HG03196 (cell line): ENCODE measurements around the gene COMMD3.
"Not testable (repeated sequence)": the region's sequence is repeated elsewhere in the genome, so short reads cannot be mapped to it uniquely, and the experiment has no call there.

Source experiments
- ATAC-seq: cut with Tn5 transposase; IDR thresholded peaks from one replicate; pipeline ENCODE4 v1.9.1; 2021; ENCODE audit not compliant: unreplicated experiment

The COMMD3 gene

GRCh38 chr10:22316286-22317075, at the start of gene COMMD3:
Gene COMMD3 (plus strand): TSS chr10:22316388. CDS start chr10:22316418, 30 bp downstream.
- peak; percentile 65 for ATAC-seq

- no peak for ATAC-seq
Observed at GRCh38 chr10:22268503-22268902, 47.7 kb upstream of the COMMD3 start.

- ATAC-seq: no peak
Observed at GRCh38 chr10:22271786-22272185, 44.4 kb upstream of the COMMD3 start.

- ATAC-seq: no peak
Observed at GRCh38 chr10:22278441-22278782, 37.8 kb upstream of the COMMD3 start.

GRCh38 chr10:22280078-22280477, 36.1 kb upstream of the COMMD3 start:
- ATAC-seq: no peak

GRCh38 chr10:22285130-22285529, 31.1 kb upstream of the COMMD3 start:
- no peak for ATAC-seq

- no peak for ATAC-seq
Observed at GRCh38 chr10:22293747-22294404, 22.3 kb upstream of the COMMD3 start.

GRCh38 chr10:22294694-22295093, 21.5 kb upstream of the COMMD3 start:
- no peak for ATAC-seq

- ATAC-seq: no peak
Observed at GRCh38 chr10:22301193-22301592, 15.0 kb upstream of the COMMD3 start.

- ATAC-seq: no peak
Observed at GRCh38 chr10:22303461-22303860, 12.7 kb upstream of the COMMD3 start.

GRCh38 chr10:22305721-22306120, 10.5 kb upstream of the COMMD3 start:
- ATAC-seq: no peak

GRCh38 chr10:22308390-22308789, 7.8 kb upstream of the COMMD3 start:
- peak; percentile 98 for ATAC-seq

GRCh38 chr10:22309180-22310000, 6.8 kb upstream of the COMMD3 start:
- ATAC-seq: no peak

- not testable (repeated sequence) for ATAC-seq
Observed at GRCh38 chr10:22310012-22310411, 6.2 kb upstream of the COMMD3 start.

- ATAC-seq: no peak
Observed at GRCh38 chr10:22310928-22311327, 5.3 kb upstream of the COMMD3 start.

GRCh38 chr10:22314852-22315251, 1.3 kb upstream of the COMMD3 start:
- ATAC-seq: no peak

- ATAC-seq: peak; percentile 20
Observed at GRCh38 chr10:22315455-22316285, 518 bp upstream of the COMMD3 start.

GRCh38 chr10:22317076-22317370, 835 bp downstream of the COMMD3 start:
- ATAC-seq: peak; percentile 29

- no peak for ATAC-seq
Observed at GRCh38 chr10:22317771-22318565, 1.8 kb downstream of the COMMD3 start.

- ATAC-seq: no peak
Observed at GRCh38 chr10:22318772-22319171, 2.6 kb downstream of the COMMD3 start.
